Measurements from ENCODE around the gene S100PBP. TPM values are rescaled to one million over a fixed set of nuclear protein-coding genes. Genes with fewer than 3 reads are reported as not detected.
A peak's percentile ranks its signal among the peaks of the same experiment; 100 is the strongest.

S100PBP gene
- total and polyA plus RNA-seq, 8 donors = 2.9 to 253 (median 19.8) TPM

GRCh38 chr1:32811265-32811664, 6.2 kb upstream of the S100PBP start:
- 45 to 65% (median 49%) methylated on average over 9 of the region's 9 CpGs for WGBS, 5 donors

DNA sequence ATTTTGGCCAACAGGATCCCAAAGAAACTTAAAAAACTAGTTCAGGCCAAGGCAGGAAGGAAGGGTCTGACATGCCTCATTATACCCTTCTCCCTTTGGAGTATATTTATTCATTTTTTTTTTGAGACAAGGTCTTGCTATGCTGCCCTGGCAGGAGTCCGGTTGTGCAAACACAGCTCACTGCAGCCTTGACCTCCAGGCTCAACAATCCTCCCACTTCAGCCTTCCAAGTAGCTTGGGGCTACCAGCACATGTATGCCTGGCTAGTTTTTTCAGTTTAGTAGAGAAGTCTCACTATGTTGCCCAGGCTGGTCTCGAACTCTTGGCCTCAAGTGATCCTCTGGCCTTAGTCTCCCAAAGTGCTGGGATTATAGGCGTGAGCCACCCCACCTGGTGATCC, 5.5 kb upstream of the S100PBP start:
- TF ChIP-seq POLR2A (IDR thresholded peaks at IDR 0.05) = no peak
- TF ChIP-seq POLR2AphosphoS5 (IDR thresholded peaks at IDR 0.05) = no peak
- Histone ChIP-seq H3K4me1 (peaks cover 29 to 81% (median 57%) of the 10 kb centered on the region in 4 donors), H3K27me3 (no peaks in the 10 kb centered on the region), H3K27ac (peak overlapping the region in 1 of 5 donors; percentile 15), H3K9me3 (no peaks in the 10 kb centered on the region), H3K36me3 (peaks cover 13 to 44% (median 42%) of the 10 kb centered on the region in 4 donors), H3K4me3 (no peak overlapping the region)
- intact Hi-C loops (cut with DNase I; ENCODE audit: low total_unique reads) = no loop called here
- WGBS, 5 donors = 68 to 84% (median 71%) methylated on average over 3 of the region's 3 CpGs
- DNase-seq = peak in 1 of 2 donors; percentile 35

More at GRCh38 chr1:32811265-32811664, 6.2 kb upstream of the S100PBP start:
- Histone ChIP-seq H3K4me3 (no peak overlapping the region), H3K9me3 (no peaks in the 10 kb centered on the region), H3K4me1 (peaks cover 29 to 80% (median 55%) of the 10 kb centered on the region in 4 donors), H3K27me3 (no peaks in the 10 kb centered on the region), H3K36me3 (peaks cover 14 to 50% (median 48%) of the 10 kb centered on the region in 4 donors), H3K27ac (peak overlapping the region in 2 of 5 donors; percentile 15 to 23)
- intact Hi-C loops (cut with DNase I; ENCODE audit: low total_unique reads) = no loop called here
- DNase-seq = no peak
- TF ChIP-seq POLR2AphosphoS5 (IDR thresholded peaks at IDR 0.05) = no peak
- TF ChIP-seq CTCF (IDR thresholded peaks at IDR 0.05) = no peak
- no peak for TF ChIP-seq POLR2A (IDR thresholded peaks at IDR 0.05)
- no peak for TF ChIP-seq EP300 (IDR thresholded peaks at IDR 0.05)

GRCh38 chr1:32813941-32814739, 3.3 kb upstream of the S100PBP start:
- Histone ChIP-seq H3K27ac (peak overlapping the region in 1 of 5 donors; percentile 30), H3K27me3 (no peaks in the 10 kb centered on the region), H3K36me3 (peaks cover 7 to 22% (median 20%) of the 10 kb centered on the region in 4 donors), H3K9me3 (no peaks in the 10 kb centered on the region), H3K4me1 (peaks cover 37 to 81% (median 66%) of the 10 kb centered on the region in 4 donors), H3K4me3 (no peak overlapping the region)
- intact Hi-C loops (cut with DNase I; ENCODE audit: low total_unique reads) = no loop called here
- TF ChIP-seq CTCF (IDR thresholded peaks at IDR 0.05) = no peak
- TF ChIP-seq EP300 (IDR thresholded peaks at IDR 0.05) = no peak
- TF ChIP-seq POLR2AphosphoS5 (IDR thresholded peaks at IDR 0.05) = no peak
- no peak for TF ChIP-seq POLR2A (IDR thresholded peaks at IDR 0.05)
- WGBS, 5 donors = 74 to 86% (median 80%) methylated on average over 11 of the region's 11 CpGs
- DNase-seq = no peak

- peak in 1 of 2 donors; percentile 52 for DNase-seq
Measured at GRCh38 chr1:32816676-32817158, 736 bp upstream of the S100PBP start.

More at GRCh38 chr1:32816676-32817158, 736 bp upstream of the S100PBP start:
- H3K4me3 ChIP-seq = peak overlapping the region; percentile 65 to 90 (median 82)
- H3K4me1 ChIP-seq = peaks cover 36 to 78% (median 62%) of the 10 kb centered on the region in 4 donors
- no peaks in the 10 kb centered on the region for H3K9me3 ChIP-seq
- intact Hi-C loops (cut with DNase I; ENCODE audit: low total_unique reads) = no loop called here
- WGBS, 5 donors = 0 to 1% (median 0%) methylated on average over 11 to 15 of the region's 15 CpGs
- peak overlapping the region; percentile 91 to 98 (median 97) for H3K27ac ChIP-seq
- H3K36me3 ChIP-seq = no peaks in the 10 kb centered on the region
- TF ChIP-seq POLR2A (IDR thresholded peaks at IDR 0.05) (no peak), CTCF (IDR thresholded peaks at IDR 0.05) (no peak), EP300 (IDR thresholded peaks at IDR 0.05) (no peak), POLR2AphosphoS5 (IDR thresholded peaks at IDR 0.05) (no peak)
- H3K27me3 ChIP-seq = no peaks in the 10 kb centered on the region

Data from stomach (tissue), 9 donors.